IMR-90 (cell line): ENCODE data around the gene CDH23. TPM values are rescaled to one million over a fixed set of nuclear protein-coding genes. Genes with fewer than 3 reads are reported as not detected.

ENCODE experiments used
- ATAC-seq: fragments of 200-7000 bp; cut with Tn5 transposase; 2 replicates; pipeline ENCODE4 v1.9.1; 2020; ENCODE audit warnings: low read depth, mild to moderate bottlenecking, moderate library complexity
- BruUV-seq: library from RNA; stranded (reverse); fragments of 400-500 nt; replicated peaks from 2 replicates; lab custom pipeline; 2021; lab: Mats Ljungman, UMichigan
- CTCF ChIA-PET: fragments of 300-600 bp; formaldehyde crosslinking; extraction: SDS; loops from one replicate; lab custom pipeline; 2021; ENCODE audit warnings: antibody characterized with exemption; lab: Yijun Ruan, JAX
- POLR2A ChIA-PET: fragments of 300-600 bp; sonication (Branson Sonifier 250); formaldehyde crosslinking; loops from one replicate; lab custom pipeline; 2022; ENCODE audit warnings: antibody characterized with exemption; ENCODE audit not compliant: unreplicated experiment; lab: Charles Lee
- DNase-seq: peaks from one replicate; pipeline ENCODE4 v3.0.0; 2013
- H2AFZ ChIP-seq: replicated peaks from 2 replicates; pipeline ENCODE3; 2013; ENCODE audit warnings: low read length, mild to moderate bottlenecking; ENCODE audit not compliant: poor library complexity
- H2AK5ac ChIP-seq: 2 replicates; pipeline ENCODE4 v1.6.1; 2013; ENCODE audit warnings: low read depth, low read length, inconsistent platforms
- H2AK9ac ChIP-seq: replicated peaks from 2 replicates; pipeline ENCODE3; 2013; ENCODE audit warnings: mild to moderate bottlenecking, low read depth, low read length, moderate library complexity; ENCODE audit not compliant: poor library complexity
- H2BK120ac ChIP-seq: 2 replicates; pipeline ENCODE4 v1.6.1; 2013; ENCODE audit warnings: low read depth, low read length, inconsistent platforms
- H2BK15ac ChIP-seq: 3 replicates; pipeline ENCODE4 v1.6.1; 2013; ENCODE audit warnings: low read depth, low read length, inconsistent platforms
- H2BK20ac ChIP-seq: 2 replicates; pipeline ENCODE4 v1.6.1; 2013; ENCODE audit warnings: low read depth, mild to moderate bottlenecking, inconsistent platforms, low read length, moderate library complexity
- H2BK5ac ChIP-seq: 2 replicates; pipeline ENCODE4 v1.6.1; 2013; ENCODE audit warnings: mild to moderate bottlenecking, low read depth, low read length, inconsistent platforms; ENCODE audit not compliant: poor library complexity, severe bottlenecking
- H3K14ac ChIP-seq: replicated peaks from 2 replicates; pipeline ENCODE4 v1.6.1; 2013; ENCODE audit warnings: low read depth, low read length, inconsistent platforms
- H3K18ac ChIP-seq: 2 replicates; pipeline ENCODE4 v1.6.1; 2013; ENCODE audit warnings: low read depth, low read length, control low read depth
- H3K23ac ChIP-seq: 2 replicates; pipeline ENCODE4 v1.6.1; 2013; ENCODE audit warnings: low read depth, low read length, inconsistent platforms
- H3K27ac ChIP-seq: 2 replicates; pipeline ENCODE4 v1.5.1; 2013; ENCODE audit warnings: mild to moderate bottlenecking, control low read depth, low read length; ENCODE audit not compliant: insufficient read depth
- H3K27me3 ChIP-seq: 2 replicates; pipeline ENCODE4 v1.6.1; 2013; ENCODE audit warnings: low read length; ENCODE audit not compliant: control insufficient read depth, insufficient read depth
- H3K36me3 ChIP-seq: 2 replicates; pipeline ENCODE4 v1.6.1; 2013; ENCODE audit warnings: low read length, mixed read lengths; ENCODE audit not compliant: control insufficient read depth, insufficient read depth
- H3K4ac ChIP-seq: 2 replicates; pipeline ENCODE4 v1.6.1; 2013; ENCODE audit warnings: low read depth, low read length, inconsistent platforms
- H3K4me1 ChIP-seq: 2 replicates; pipeline ENCODE4 v1.6.1; 2013; ENCODE audit warnings: low read length, mixed read lengths; ENCODE audit not compliant: control insufficient read depth, insufficient read depth
- H3K4me2 ChIP-seq: 2 replicates; pipeline ENCODE4 v1.6.1; 2013; ENCODE audit warnings: low read depth, mild to moderate bottlenecking, control low read depth, low read length, moderate library complexity
- H3K4me3 ChIP-seq: 2 replicates; pipeline ENCODE4 v1.5.1; 2013; ENCODE audit warnings: low read depth, mild to moderate bottlenecking, control low read depth, low read length, moderate library complexity; ENCODE audit not compliant: insufficient read depth
- H3K56ac ChIP-seq: 2 replicates; pipeline ENCODE4 v1.6.1; 2013; ENCODE audit warnings: low read length, inconsistent platforms; ENCODE audit not compliant: insufficient read depth; ENCODE audit errors: extremely low read depth
- H3K79me1 ChIP-seq, 2 experiments: 2 replicates each; pipeline ENCODE4 v1.6.1; 2013; ENCODE audit warnings: low read length in 2 of 2, inconsistent platforms in 1 of 2, low read depth in 1 of 2
- H3K9ac ChIP-seq: 2 replicates; pipeline ENCODE4 v1.6.1; 2013; ENCODE audit warnings: low read depth, low read length, control low read depth
- H3K9me1 ChIP-seq: 2 replicates; pipeline ENCODE4 v1.6.1; 2013; ENCODE audit warnings: low read length, inconsistent platforms; ENCODE audit not compliant: insufficient read depth
- H3K9me3 ChIP-seq: 2 replicates; pipeline ENCODE4 v1.6.1; 2013; ENCODE audit warnings: low read length; ENCODE audit not compliant: control insufficient read depth, insufficient read depth
- H4K20me1 ChIP-seq: 2 replicates; pipeline ENCODE4 v1.6.1; 2013; ENCODE audit warnings: low read length, inconsistent platforms; ENCODE audit not compliant: insufficient read depth
- H4K5ac ChIP-seq: 2 replicates; pipeline ENCODE4 v1.6.1; 2013; ENCODE audit warnings: mild to moderate bottlenecking, low read depth, low read length, control low read depth
- H4K8ac ChIP-seq, 2 experiments: 2 replicates each; pipeline ENCODE4 v1.6.1; 2013; ENCODE audit warnings: low read depth in 2 of 2, low read length in 2 of 2, control low read depth in 1 of 2, inconsistent platforms in 1 of 2
- H4K91ac ChIP-seq: 2 replicates; pipeline ENCODE4 v1.6.1; 2013; ENCODE audit warnings: low read depth, low read length, inconsistent platforms; ENCODE audit not compliant: insufficient read depth
- BHLHE40 ChIP-seq: fragments of 150-350 bp; IDR thresholded peaks from 2 replicates; pipeline ENCODE4 v1.6.1; 2016; ENCODE audit warnings: mild to moderate bottlenecking, low read depth, low read length
- CEBPB ChIP-seq: IDR thresholded peaks from 2 replicates; pipeline ENCODE4 v1.6.1; 2012; ENCODE audit warnings: low read depth, low read length, improper control_type of control experiment
- CHD1 ChIP-seq: IDR thresholded peaks from 2 replicates; pipeline ENCODE4 v1.6.1; 2012; ENCODE audit warnings: low read depth, low read length, improper control_type of control experiment
- MAFK ChIP-seq: IDR thresholded peaks from 2 replicates; pipeline ENCODE4 v1.6.1; 2012; ENCODE audit warnings: low read depth, low read length, improper control_type of control experiment
- MAZ ChIP-seq: IDR thresholded peaks from 2 replicates; pipeline ENCODE4 v1.6.1; 2012; ENCODE audit warnings: low read depth, mild to moderate bottlenecking, low read length, improper control_type of control experiment, moderate library complexity, borderline replicate concordance
- MXI1 ChIP-seq: IDR thresholded peaks from 2 replicates; pipeline ENCODE4 v1.6.1; 2012; ENCODE audit warnings: low read depth, mild to moderate bottlenecking, low read length, moderate library complexity, borderline replicate concordance
- NFE2L2 ChIP-seq: fragments of 150-350 bp; IDR thresholded peaks from 2 replicates; pipeline ENCODE4 v1.6.1; 2016; ENCODE audit warnings: low read depth, mild to moderate bottlenecking, low read length
- POLR2A ChIP-seq: IDR thresholded peaks from 2 replicates; pipeline ENCODE4 v1.6.1; 2012; ENCODE audit warnings: mild to moderate bottlenecking, low read depth, low read length
- RAD21 ChIP-seq: IDR thresholded peaks from 2 replicates; pipeline ENCODE4 v1.6.1; 2012; ENCODE audit warnings: low read length, improper control_type of control experiment
- RCOR1 ChIP-seq: IDR thresholded peaks from 2 replicates; pipeline ENCODE4 v1.6.1; 2012; ENCODE audit warnings: mild to moderate bottlenecking, low read length, improper control_type of control experiment; ENCODE audit not compliant: insufficient replicate concordance
- RFX5 ChIP-seq: IDR thresholded peaks from 2 replicates; pipeline ENCODE4 v1.8.0; 2012; ENCODE audit warnings: low read depth, mild to moderate bottlenecking, low read length, moderate library complexity
- SMC3 ChIP-seq: fragments of 150-350 bp; IDR thresholded peaks from 2 replicates; pipeline ENCODE4 v1.6.1; 2016; ENCODE audit warnings: low read depth, mild to moderate bottlenecking, antibody characterized with exemption, low read length, moderate library complexity
- WGBS, 2 experiments: methylation state at CpG; one replicate each; pipeline versions ENCODE4 v1.1.5 to v1.1.7; 2013; ENCODE audit warnings: missing lambda C conversion rate in 2 of 2; ENCODE audit not compliant: insufficient read length in 1 of 2; ENCODE audit errors: extremely low coverage in 2 of 2; 5-methylcytosine and 5-hydroxymethylcytosine counted together
- dilution Hi-C: fragments of 300-500 bp; cut with HindIII; formaldehyde crosslinking; loops from one replicate; pipeline ENCODE4 v1.14.3; 2018; ENCODE audit warnings: low sequenced_read_pairs; ENCODE audit not compliant: unreplicated experiment
- in situ Hi-C: fragments of 300-500 bp; cut with MboI; formaldehyde crosslinking; loops from 3 replicates; pipeline ENCODE4 v1.14.3; 2019; ENCODE audit warnings: low sequenced_read_pairs, inconsistent platforms, mixed read lengths
- intact Hi-C: fragments of 100-400 bp; cut with micrococcal nuclease; formaldehyde crosslinking; loops from 2 replicates; pipeline ENCODE4 v1.10.0; 2022
- polyA plus RNA-seq, 3 experiments: library from polyadenylated mRNA; depleted of rRNA; stranded (reverse); fragments of >200 nt; gene quantifications; 2 replicates each; pipeline ENCODE4 v1.2.3, GENCODE V29; 2012; ENCODE audit warnings: low replicate concordance in 1 of 3
- total RNA-seq: library from RNA; depleted of rRNA; stranded (reverse); fragments of >200 nt; gene quantifications from 2 replicates; pipeline ENCODE4 v1.2.3, GENCODE V29; 2012
- TF ChIP-seq, protein P1 (sequence below): fragments of 150-350 bp; IDR thresholded peaks from 2 replicates; pipeline ENCODE4 v1.6.1; 2016; ENCODE audit warnings: low read depth, mild to moderate bottlenecking, low read length, moderate library complexity, borderline replicate concordance
- TF ChIP-seq, protein P2 (sequence below): fragments of 150-350 bp; IDR thresholded peaks from 2 replicates; pipeline ENCODE4 v1.6.1; 2017; ENCODE audit warnings: mild to moderate bottlenecking, antibody characterized with exemption, low read length, low read depth

The CDH23 gene
- total and polyA plus RNA-seq, 2 of the 4 experiments (the other 2 are of a cell fraction), result under 0.01 to 0.03 TPM

- TF ChIP-seq RCOR1 (no peak), RFX5 (no peak), CEBPB (no peak), MAFK (no peak), MXI1 (no peak)
Observed at GRCh38 chr10:71632200-71632820, 235.6 kb downstream of the CDH23 start (continued).

- Histone ChIP-seq H4K8ac (no peak overlapping the region), H3K56ac (no peak overlapping the region), H3K9ac (no peak overlapping the region), H4K91ac (no peak overlapping the region), H3K4ac (no peak overlapping the region), H3K23ac (no peak overlapping the region), H3K27ac (no peak overlapping the region), H2AK9ac (no peak overlapping the region), H2AK5ac (no peak overlapping the region), H4K5ac (no peak overlapping the region), H4K20me1 (no peaks in the 10 kb centered on the region), H2BK20ac (no peak overlapping the region), H3K4me3 (no peak overlapping the region), H2BK5ac (no peak overlapping the region), H3K4me2 (no peak overlapping the region), H3K79me1 (no peaks in the 10 kb centered on the region), H3K9me1 (no peaks in the 10 kb centered on the region), H3K4me1 (no peaks in the 10 kb centered on the region), H2AFZ (no peak overlapping the region), H3K18ac (no peak overlapping the region), H3K36me3 (no peaks in the 10 kb centered on the region), H2BK120ac (no peak overlapping the region), H3K9me3 (no peaks in the 10 kb centered on the region), H2BK15ac (no peak overlapping the region), H3K14ac (no peak overlapping the region), H3K27me3 (peaks cover 61% of the 10 kb centered on the region)
- 66% methylated on average over 3 of the region's 10 CpGs; no CpG with 5 or more reads in 1 of the 2 experiments for WGBS, 2 experiments
- ChIA-PET POLR2A (no interaction called here), CTCF (no interaction called here)
- no TSS peak for BruUV-seq
- dilution Hi-C loops, result no loop called here
- ATAC-seq, result no peak
- DNase-seq, result no peak
- intact Hi-C loops, result no loop called here
- in situ Hi-C loops, result no loop called here
- TF ChIP-seq CHD1 (no peak), CEBPB (no peak), NFE2L2 (no peak), BHLHE40 (no peak), MXI1 (no peak), SMC3 (no peak), POLR2A (no peak), MAFK (no peak), RAD21 (no peak), MAZ (no peak)
- TF ChIP-seq, protein P1, sequence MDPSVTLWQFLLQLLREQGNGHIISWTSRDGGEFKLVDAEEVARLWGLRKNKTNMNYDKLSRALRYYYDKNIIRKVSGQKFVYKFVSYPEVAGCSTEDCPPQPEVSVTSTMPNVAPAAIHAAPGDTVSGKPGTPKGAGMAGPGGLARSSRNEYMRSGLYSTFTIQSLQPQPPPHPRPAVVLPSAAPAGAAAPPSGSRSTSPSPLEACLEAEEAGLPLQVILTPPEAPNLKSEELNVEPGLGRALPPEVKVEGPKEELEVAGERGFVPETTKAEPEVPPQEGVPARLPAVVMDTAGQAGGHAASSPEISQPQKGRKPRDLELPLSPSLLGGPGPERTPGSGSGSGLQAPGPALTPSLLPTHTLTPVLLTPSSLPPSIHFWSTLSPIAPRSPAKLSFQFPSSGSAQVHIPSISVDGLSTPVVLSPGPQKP, result no peak
- TF ChIP-seq, protein P2, sequence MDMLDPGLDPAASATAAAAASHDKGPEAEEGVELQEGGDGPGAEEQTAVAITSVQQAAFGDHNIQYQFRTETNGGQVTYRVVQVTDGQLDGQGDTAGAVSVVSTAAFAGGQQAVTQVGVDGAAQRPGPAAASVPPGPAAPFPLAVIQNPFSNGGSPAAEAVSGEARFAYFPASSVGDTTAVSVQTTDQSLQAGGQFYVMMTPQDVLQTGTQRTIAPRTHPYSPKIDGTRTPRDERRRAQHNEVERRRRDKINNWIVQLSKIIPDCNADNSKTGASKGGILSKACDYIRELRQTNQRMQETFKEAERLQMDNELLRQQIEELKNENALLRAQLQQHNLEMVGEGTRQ, result no peak
Observed at GRCh38 chr10:71632896-71633600, 236.3 kb downstream of the CDH23 start.
